Neural progenitor cell (in vitro differentiated cells): ENCODE results near the gene RRAS. TPM values are rescaled to one million over a fixed set of nuclear protein-coding genes. Genes with fewer than 3 reads are reported as not detected.
A peak's percentile ranks its signal among the peaks of the same experiment; 100 is the strongest.

ENCODE experiments used
- DNase-seq: peaks from one replicate; pipeline ENCODE4 v3.0.0-alpha.2; 2016; ENCODE audit warnings: low spot score
- H2AFZ ChIP-seq: fragments of 200-600 bp; sonication (generic); replicated peaks from 2 replicates; pipeline ENCODE4 v1.6.1; 2016; ENCODE audit warnings: antibody characterized with exemption
- H3F3A ChIP-seq: fragments of 200-600 bp; sonication (generic); 2 replicates; pipeline ENCODE4 v1.6.1; 2016; ENCODE audit warnings: antibody characterized with exemption, low read depth
- H3K27ac ChIP-seq: fragments of 200-600 bp; sonication (generic); 2 replicates; pipeline ENCODE4 v1.5.1; 2016; ENCODE audit warnings: mild to moderate bottlenecking
- H3K27me3 ChIP-seq: fragments of 200-600 bp; sonication (generic); 2 replicates; pipeline ENCODE4 v1.6.1; 2016; ENCODE audit warnings: mild to moderate bottlenecking, moderate library complexity
- H3K36me3 ChIP-seq: fragments of 200-600 bp; sonication (generic); 2 replicates; pipeline ENCODE4 v1.5.1; 2016
- H3K4me1 ChIP-seq: fragments of 200-600 bp; sonication (generic); 2 replicates; pipeline ENCODE4 v1.6.1; 2016; ENCODE audit warnings: mixed run types
- H3K4me2 ChIP-seq: fragments of 200-600 bp; sonication (generic); 2 replicates; pipeline ENCODE4 v1.6.1; 2016
- H3K4me3 ChIP-seq: fragments of 200-600 bp; sonication (generic); 2 replicates; pipeline ENCODE4 v1.5.1; 2016
- H3K79me2 ChIP-seq: fragments of 200-600 bp; sonication (generic); 2 replicates; pipeline ENCODE4 v1.6.1; 2016; ENCODE audit warnings: low read depth
- H3K9ac ChIP-seq: fragments of 200-600 bp; sonication (generic); 2 replicates; pipeline ENCODE4 v1.6.1; 2016
- H3K9me3 ChIP-seq: fragments of 200-600 bp; sonication (generic); 2 replicates; pipeline ENCODE4 v1.5.1; 2016; ENCODE audit warnings: low read depth
- H4K20me1 ChIP-seq: fragments of 200-600 bp; sonication (generic); 2 replicates; pipeline ENCODE4 v1.6.1; 2016; ENCODE audit warnings: low read depth
- H3K27ac Mint-ChIP-seq: 3 replicates; pipeline ENCODE4 v1.8.0; 2021; ENCODE audit warnings: mixed read lengths
- H3K27me3 Mint-ChIP-seq: 2 replicates; pipeline ENCODE4 v1.8.0; 2022; ENCODE audit warnings: low read depth, mild to moderate bottlenecking, inconsistent platforms, moderate library complexity, mixed read lengths; ENCODE audit not compliant: insufficient read depth
- H3K36me3 Mint-ChIP-seq: 3 replicates; pipeline ENCODE4 v1.8.0; 2021; ENCODE audit warnings: mixed read lengths
- H3K4me1 Mint-ChIP-seq: 3 replicates; pipeline ENCODE4 v1.8.0; 2021; ENCODE audit warnings: mixed read lengths
- H3K4me3 Mint-ChIP-seq: 3 replicates; pipeline ENCODE4 v1.8.0; 2021; ENCODE audit warnings: mild to moderate bottlenecking, moderate library complexity, mixed read lengths
- H3K9me3 Mint-ChIP-seq: 3 replicates; pipeline ENCODE4 v1.8.0; 2020; ENCODE audit warnings: mixed read lengths
- EZH2 ChIP-seq: fragments of 200-600 bp; sonication (generic); IDR thresholded peaks from 2 replicates; pipeline ENCODE4 v1.6.1; 2017; ENCODE audit warnings: antibody characterized with exemption, mild to moderate bottlenecking, moderate library complexity
- EZH2phosphoT487 ChIP-seq: fragments of 200-600 bp; sonication (generic); IDR thresholded peaks from 2 replicates; pipeline ENCODE4 v1.6.1; 2017; ENCODE audit warnings: antibody characterized with exemption
- total RNA-seq: library from RNA; depleted of rRNA; stranded (reverse); fragments of >200 nt; gene quantifications from 2 replicates; pipeline ENCODE4 v1.2.3, GENCODE V29; 2015; ENCODE audit warnings: low replicate concordance
- TF ChIP-seq, protein P1 (sequence below): fragments of 200-600 bp; sonication (generic); IDR thresholded peaks from 2 replicates; pipeline ENCODE4 v1.5.1; 2017; ENCODE audit warnings: antibody characterized with exemption, mild to moderate bottlenecking

RRAS gene
- total RNA-seq, 1 donor from 2014 or later = 9.6 TPM

DNA sequence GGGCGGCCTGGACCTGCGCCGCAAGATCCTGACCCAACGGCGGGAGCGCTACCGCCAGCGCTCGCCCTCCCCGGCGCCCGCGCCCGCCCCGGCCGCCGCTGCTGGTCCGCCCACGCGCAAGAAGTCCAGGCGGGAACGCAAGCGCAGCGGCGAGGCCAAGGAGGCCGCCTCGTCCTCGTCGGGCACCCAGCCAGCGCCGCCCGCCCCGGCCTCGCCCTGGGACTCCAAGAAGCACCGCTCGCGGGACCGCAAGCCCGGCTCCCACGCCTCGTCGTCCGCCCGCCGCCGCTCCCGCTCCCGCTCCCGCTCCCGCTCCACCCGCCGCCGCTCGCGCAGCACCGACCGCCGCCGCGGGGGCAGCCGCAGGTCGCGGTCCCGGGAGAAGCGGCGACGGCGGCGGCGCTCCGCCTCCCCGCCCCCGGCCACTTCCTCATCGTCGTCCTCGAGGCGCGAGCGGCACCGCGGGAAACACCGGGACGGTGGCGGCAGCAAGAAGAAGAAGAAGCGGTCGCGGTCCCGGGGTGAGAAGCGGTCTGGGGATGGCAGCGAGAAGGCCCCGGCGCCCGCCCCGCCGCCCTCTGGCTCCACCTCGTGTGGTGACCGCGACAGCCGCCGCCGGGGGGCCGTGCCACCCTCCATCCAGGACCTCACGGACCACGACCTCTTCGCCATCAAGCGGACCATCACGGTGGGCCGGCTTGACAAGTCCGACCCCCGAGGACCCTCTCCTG is 12.0 kb upstream of the RRAS start:
- H3K4me2 ChIP-seq = no peak overlapping the region
- Mint-ChIP-seq H3K9me3 (no peaks in the 10 kb centered on the region), H3K36me3 (peaks cover 28% of the 10 kb centered on the region), H3K4me3 (no peak overlapping the region), H3K27ac (no peak overlapping the region), H3K27me3 (peaks cover 3% of the 10 kb centered on the region), H3K4me1 (no peaks in the 10 kb centered on the region)
- peaks cover 5% of the 10 kb centered on the region for H3F3A ChIP-seq
- H2AFZ ChIP-seq = no peak overlapping the region
- no peaks in the 10 kb centered on the region for H3K27me3 ChIP-seq
- H3K79me2 ChIP-seq = peaks cover 7% of the 10 kb centered on the region
- no peak overlapping the region for H3K9ac ChIP-seq
- no peaks in the 10 kb centered on the region for H3K4me1 ChIP-seq
- H4K20me1 ChIP-seq = peaks cover 39% of the 10 kb centered on the region
- no peak overlapping the region for H3K4me3 ChIP-seq
- no peaks in the 10 kb centered on the region for H3K9me3 ChIP-seq
- TF ChIP-seq, protein P1, sequence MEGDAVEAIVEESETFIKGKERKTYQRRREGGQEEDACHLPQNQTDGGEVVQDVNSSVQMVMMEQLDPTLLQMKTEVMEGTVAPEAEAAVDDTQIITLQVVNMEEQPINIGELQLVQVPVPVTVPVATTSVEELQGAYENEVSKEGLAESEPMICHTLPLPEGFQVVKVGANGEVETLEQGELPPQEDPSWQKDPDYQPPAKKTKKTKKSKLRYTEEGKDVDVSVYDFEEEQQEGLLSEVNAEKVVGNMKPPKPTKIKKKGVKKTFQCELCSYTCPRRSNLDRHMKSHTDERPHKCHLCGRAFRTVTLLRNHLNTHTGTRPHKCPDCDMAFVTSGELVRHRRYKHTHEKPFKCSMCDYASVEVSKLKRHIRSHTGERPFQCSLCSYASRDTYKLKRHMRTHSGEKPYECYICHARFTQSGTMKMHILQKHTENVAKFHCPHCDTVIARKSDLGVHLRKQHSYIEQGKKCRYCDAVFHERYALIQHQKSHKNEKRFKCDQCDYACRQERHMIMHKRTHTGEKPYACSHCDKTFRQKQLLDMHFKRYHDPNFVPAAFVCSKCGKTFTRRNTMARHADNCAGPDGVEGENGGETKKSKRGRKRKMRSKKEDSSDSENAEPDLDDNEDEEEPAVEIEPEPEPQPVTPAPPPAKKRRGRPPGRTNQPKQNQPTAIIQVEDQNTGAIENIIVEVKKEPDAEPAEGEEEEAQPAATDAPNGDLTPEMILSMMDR = no peak
- no peak for TF ChIP-seq EZH2
- H3K36me3 ChIP-seq = no peaks in the 10 kb centered on the region
- DNase-seq = no peak
- no peak overlapping the region for H3K27ac ChIP-seq

DNA sequence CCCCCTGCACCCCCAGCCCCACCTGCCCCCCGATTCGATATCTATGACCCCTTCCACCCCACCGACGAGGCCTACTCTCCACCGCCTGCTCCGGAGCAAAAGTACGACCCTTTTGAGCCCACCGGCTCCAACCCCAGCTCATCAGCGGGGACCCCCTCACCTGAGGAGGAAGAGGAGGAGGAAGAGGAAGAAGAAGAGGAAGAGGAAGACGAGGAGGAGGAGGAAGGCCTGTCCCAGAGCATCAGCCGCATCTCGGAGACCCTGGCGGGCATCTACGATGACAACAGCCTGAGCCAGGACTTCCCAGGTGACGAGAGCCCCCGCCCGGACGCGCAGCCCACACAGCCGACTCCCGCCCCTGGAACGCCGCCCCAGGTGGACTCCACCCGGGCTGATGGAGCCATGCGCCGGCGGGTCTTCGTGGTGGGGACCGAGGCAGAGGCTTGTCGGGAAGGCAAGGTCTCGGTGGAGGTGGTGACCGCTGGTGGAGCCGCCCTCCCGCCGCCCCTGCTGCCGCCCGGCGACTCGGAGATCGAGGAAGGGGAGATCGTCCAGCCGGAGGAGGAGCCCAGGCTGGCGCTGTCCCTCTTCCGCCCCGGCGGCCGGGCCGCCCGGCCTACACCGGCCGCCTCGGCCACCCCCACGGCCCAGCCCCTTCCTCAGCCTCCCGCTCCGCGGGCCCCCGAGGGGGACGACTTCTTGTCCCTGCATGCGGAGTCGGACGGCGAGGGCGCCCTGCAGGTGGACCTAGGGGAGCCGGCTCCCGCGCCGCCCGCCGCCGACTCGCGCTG is 11.3 kb upstream of the RRAS start:
- Mint-ChIP-seq H3K27me3 (peaks cover 3% of the 10 kb centered on the region), H3K9me3 (no peaks in the 10 kb centered on the region)
- H3K4me1 ChIP-seq = no peaks in the 10 kb centered on the region

DNA sequence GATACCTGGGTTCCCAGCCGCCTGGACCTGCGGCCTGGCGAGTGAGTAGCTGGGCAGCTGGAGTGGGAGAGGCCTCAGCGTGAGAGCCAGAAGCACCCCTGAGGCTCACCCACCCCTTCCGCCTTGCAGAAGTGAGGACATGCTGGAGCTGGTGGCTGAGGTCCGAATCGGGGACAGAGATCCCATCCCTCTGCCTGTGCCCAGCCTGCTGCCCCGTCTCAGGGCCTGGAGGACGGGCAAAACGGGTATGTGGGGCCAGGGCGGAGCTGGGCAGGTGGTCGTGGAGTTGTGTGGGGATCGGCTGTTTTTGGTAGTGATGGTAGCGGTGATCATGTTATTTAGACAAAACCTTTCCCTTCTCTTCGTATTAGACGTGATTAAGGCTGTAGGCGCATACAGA is 6.6 kb upstream of the RRAS start:
- DNase-seq = no peak
- Histone ChIP-seq H3K4me2 (no peak overlapping the region), H3K4me3 (no peak overlapping the region), H3K9ac (no peak overlapping the region), H3K9me3 (no peaks in the 10 kb centered on the region), H3F3A (peaks cover 10% of the 10 kb centered on the region), H2AFZ (no peak overlapping the region), H3K79me2 (peaks cover 48% of the 10 kb centered on the region), H3K27me3 (no peaks in the 10 kb centered on the region), H3K4me1 (peaks cover 14% of the 10 kb centered on the region), H3K36me3 (no peaks in the 10 kb centered on the region), H3K27ac (no peak overlapping the region), H4K20me1 (peaks cover 51% of the 10 kb centered on the region)
- H3K27ac Mint-ChIP-seq = no peak overlapping the region
- H3K4me1 Mint-ChIP-seq = peaks cover 26% of the 10 kb centered on the region
- H3K4me3 Mint-ChIP-seq = peak overlapping the region; percentile 61
- H3K9me3 Mint-ChIP-seq = no peaks in the 10 kb centered on the region
- H3K27me3 Mint-ChIP-seq = peaks cover 5% of the 10 kb centered on the region
- peaks cover 28% of the 10 kb centered on the region for H3K36me3 Mint-ChIP-seq
- TF ChIP-seq, protein P1 = no peak
- TF ChIP-seq EZH2 (no peak), EZH2phosphoT487 (no peak)

More for the DNA sequence above, 11.3 kb upstream of the RRAS start:
- Histone ChIP-seq H3K9ac (no peak overlapping the region), H4K20me1 (peaks cover 41% of the 10 kb centered on the region), H3K4me3 (no peak overlapping the region), H2AFZ (no peak overlapping the region), H3K36me3 (no peaks in the 10 kb centered on the region), H3K4me2 (no peak overlapping the region), H3K79me2 (peaks cover 8% of the 10 kb centered on the region), H3K9me3 (no peaks in the 10 kb centered on the region), H3F3A (peaks cover under 1% of the 10 kb centered on the region), H3K27me3 (no peaks in the 10 kb centered on the region), H3K27ac (no peak overlapping the region)
- Mint-ChIP-seq H3K4me1 (peaks cover 2% of the 10 kb centered on the region), H3K27ac (no peak overlapping the region), H3K36me3 (peaks cover 25% of the 10 kb centered on the region), H3K4me3 (no peak overlapping the region)
- DNase-seq = no peak
- TF ChIP-seq EZH2phosphoT487 = no peak
- TF ChIP-seq EZH2 = no peak
- TF ChIP-seq, protein P1 = no peak
